ENCODE data around the gene PTPN3. TPM values are rescaled to one million over a fixed set of nuclear protein-coding genes. Genes with fewer than 3 reads are reported as not detected.

The PTPN3 gene
- total and polyA plus RNA-seq, 10 of the 15 experiments (the other 5 are each of a cell fraction or from before 2014, with no cell fraction given), result 0.18 to 1.3 (median 0.39) TPM

- Histone ChIP-seq H3K79me2 (ENCODE audit: control insufficient read depth, insufficient read depth, low read length) (no peaks in the 10 kb centered on the region), H3K4me3 (no peak overlapping the region), H3K4me2 (ENCODE audit: control insufficient read depth, insufficient read depth) (no peak overlapping the region), H2AFZ (ENCODE audit: control insufficient read depth, low read depth, low read length) (no peak overlapping the region), H4K20me1 (ENCODE audit: control insufficient read depth, insufficient read depth) (no peaks in the 10 kb centered on the region), H3K27ac (ENCODE audit: control insufficient read depth, insufficient read depth) (no peak overlapping the region), H3K36me3 (ENCODE audit: control insufficient read depth in 2 of 2, insufficient read depth in 2 of 2, low read length in 1 of 2) (no peaks in the 10 kb centered on the region), H3K9ac (ENCODE audit: control insufficient read depth, insufficient read depth, low read length) (no peak overlapping the region), H3K4me1 (ENCODE audit: control insufficient read depth, insufficient read depth, low read length) (no peaks in the 10 kb centered on the region), H3K9me3 (replicated peaks; ENCODE audit: control insufficient read depth, insufficient read depth, low read length) (no peaks in the 10 kb centered on the region), H3K27me3 (replicated peaks in 1 of 2; ENCODE audit: control insufficient read depth in 2 of 2, insufficient read depth in 2 of 2, low read length in 1 of 2) (no peaks in the 10 kb centered on the region)
- in situ Hi-C loops (cut with MboI) (no loop called here), intact Hi-C loops (cut with micrococcal nuclease; ENCODE audit: unreplicated experiment) (no loop called here)
- BruUV-seq (replicated peaks), result no TSS peak
- POLR2A ChIA-PET, result interaction anchor here (1.2 to 1.7 kb wide), 2 partner anchors 7 to 11 kb away, joined by 3 to 5 read pairs; no protein-coding TSS in a partner anchor
- FAIRE-seq (no peak), DNase-seq (ENCODE audit: low read depth, low spot score) (no peak), ATAC-seq (no peak)
- RAD21 ChIA-PET (ENCODE audit: unreplicated experiment), result interaction anchor here (1.9 kb wide), 1 partner anchor 10 kb away, joined by 6 read pairs; no protein-coding TSS in a partner anchor
- 32% methylated on average over 3 of the region's 3 CpGs for whole genome bisulfite sequencing (ENCODE audit: insufficient coverage, insufficient replicate concordance, low lambda C conversion rate, missing lambda C conversion rate)
- CTCF ChIA-PET, result interaction anchor here (1.2 to 5.3 kb wide), 3 partner anchors 10 to 25 kb away, joined by 3 to 69 read pairs (median 14); no protein-coding TSS in a partner anchor
- SMC1A ChIA-PET (ENCODE audit: uncharacterized antibody, unreplicated experiment), result interaction anchor here (0.7 to 4.8 kb wide), 6 partner anchors 10 to 51 kb away, joined by 3 to 34 read pairs (median 5); no protein-coding TSS in a partner anchor
- TF ChIP-seq EP300 (IDR thresholded peaks at IDR 0.05; ENCODE audit: borderline replicate concordance in 1 of 2, control insufficient read depth in 1 of 2, low read depth in 2 of 2, low read length in 2 of 2) (no peak), SREBF2 (IDR thresholded peaks at IDR 0.05; ENCODE audit: low read length) (no peak), ZBED1 (IDR thresholded peaks at IDR 0.05; ENCODE audit: borderline replicate concordance) (no peak), E4F1 (IDR thresholded peaks at IDR 0.05; ENCODE audit: borderline replicate concordance, partially characterized antibody) (no peak), USF2 (IDR thresholded peaks at IDR 0.05; ENCODE audit: borderline replicate concordance, low read depth, low read length) (no peak)
Measured at GRCh38 chr9:109450346-109450745, 47.8 kb downstream of the PTPN3 start.

All from GM12878 (cell line).